GM21390 (cell line): ENCODE data around the gene PITHD1.
"Not testable (repeated sequence)": the region's sequence is repeated elsewhere in the genome, so short reads cannot be mapped to it uniquely, and the experiment has no call there.

Experiments used
- ATAC-seq: cut with Tn5 transposase; IDR thresholded peaks from one replicate; pipeline ENCODE4 v1.9.1; 2021; ENCODE audit not compliant: unreplicated experiment

Gene PITHD1

DNA sequence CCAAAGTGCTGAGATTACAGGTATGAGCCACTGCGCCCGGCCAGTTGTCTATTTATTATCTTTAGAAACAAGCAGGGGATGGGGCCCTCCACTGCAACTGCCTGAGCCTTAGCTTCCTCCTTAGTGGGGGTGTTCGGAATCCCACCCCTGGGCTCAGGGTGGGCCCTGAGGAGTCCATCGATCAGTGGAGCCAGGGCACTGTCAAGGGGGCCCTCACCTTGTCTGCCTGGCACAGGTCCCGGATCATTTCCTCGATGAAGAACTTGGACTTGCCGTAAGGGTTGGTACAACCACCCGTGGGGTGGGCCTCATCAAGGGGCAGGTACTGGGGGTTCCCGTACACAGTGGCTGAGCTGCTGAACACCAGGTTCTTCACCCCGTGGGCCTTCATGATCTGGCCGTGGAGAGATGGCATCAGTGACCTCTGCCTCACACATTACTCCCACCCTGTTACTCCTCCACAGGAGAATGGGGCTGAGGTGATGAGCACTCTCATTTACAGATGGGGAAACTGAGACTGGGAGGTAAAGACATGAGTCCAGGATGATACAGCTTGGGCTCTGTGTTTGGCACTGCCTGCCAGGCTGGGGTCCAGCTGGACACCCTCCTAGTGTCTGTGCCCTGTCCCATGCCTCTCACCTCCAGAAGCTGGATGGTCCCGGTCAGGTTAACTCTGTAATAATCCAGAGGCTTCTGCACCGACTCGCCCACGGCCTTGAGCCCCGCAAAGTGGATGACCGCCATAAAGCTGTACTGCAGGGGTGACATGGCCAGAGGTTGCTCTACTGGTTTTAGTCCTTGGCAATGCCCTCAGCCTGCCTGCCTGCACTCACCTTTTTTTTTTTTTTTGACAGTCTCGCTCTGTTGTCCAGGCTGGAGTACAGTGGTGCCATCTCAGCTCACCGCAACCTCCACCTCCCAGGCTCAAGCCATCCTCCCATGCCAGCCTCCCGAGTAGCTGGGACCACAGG, 19.5 kb downstream of the PITHD1 start:
- no peak for ATAC-seq

DNA sequence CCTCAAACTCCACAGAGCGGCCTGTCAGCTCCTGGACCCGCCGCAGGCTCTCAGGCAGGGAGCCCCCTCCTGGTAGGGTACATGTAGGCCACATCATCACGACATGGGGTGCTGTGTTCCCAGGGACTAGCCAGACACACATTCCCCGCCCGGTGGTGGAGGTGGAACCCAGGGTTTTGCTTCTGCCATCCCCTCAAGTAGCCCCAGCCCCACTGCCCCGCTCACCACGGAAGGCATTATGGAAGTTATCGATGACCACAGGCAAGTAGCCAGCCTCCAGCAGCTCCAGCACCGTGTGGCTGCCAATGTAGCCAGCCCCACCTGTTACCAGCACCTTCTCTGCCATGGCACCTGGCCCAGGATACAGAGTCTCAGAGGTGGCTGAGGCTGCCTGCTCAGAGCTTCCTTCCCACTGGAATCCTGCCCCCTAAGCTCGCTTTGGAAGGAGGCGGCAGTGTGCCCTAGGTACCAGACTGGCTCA, 20.5 kb downstream of the PITHD1 start:
- ATAC-seq, result no peak

DNA sequence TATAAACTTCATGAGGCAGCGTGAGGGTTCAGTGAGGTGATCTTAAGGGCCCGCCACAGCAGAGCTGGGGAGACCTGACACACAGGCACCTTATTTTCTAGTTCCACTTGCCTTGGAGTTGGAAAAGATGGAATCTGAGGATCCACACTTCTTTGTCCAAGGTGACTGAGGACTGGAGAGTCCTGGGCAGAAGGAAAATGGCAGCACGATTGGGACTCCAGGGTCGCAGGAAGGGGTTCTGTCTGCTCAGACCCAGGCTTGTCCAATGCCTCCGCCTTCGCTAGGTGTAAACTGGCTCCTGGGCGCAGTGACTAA, 21.0 kb downstream of the PITHD1 start:
- ATAC-seq, result no peak

DNA sequence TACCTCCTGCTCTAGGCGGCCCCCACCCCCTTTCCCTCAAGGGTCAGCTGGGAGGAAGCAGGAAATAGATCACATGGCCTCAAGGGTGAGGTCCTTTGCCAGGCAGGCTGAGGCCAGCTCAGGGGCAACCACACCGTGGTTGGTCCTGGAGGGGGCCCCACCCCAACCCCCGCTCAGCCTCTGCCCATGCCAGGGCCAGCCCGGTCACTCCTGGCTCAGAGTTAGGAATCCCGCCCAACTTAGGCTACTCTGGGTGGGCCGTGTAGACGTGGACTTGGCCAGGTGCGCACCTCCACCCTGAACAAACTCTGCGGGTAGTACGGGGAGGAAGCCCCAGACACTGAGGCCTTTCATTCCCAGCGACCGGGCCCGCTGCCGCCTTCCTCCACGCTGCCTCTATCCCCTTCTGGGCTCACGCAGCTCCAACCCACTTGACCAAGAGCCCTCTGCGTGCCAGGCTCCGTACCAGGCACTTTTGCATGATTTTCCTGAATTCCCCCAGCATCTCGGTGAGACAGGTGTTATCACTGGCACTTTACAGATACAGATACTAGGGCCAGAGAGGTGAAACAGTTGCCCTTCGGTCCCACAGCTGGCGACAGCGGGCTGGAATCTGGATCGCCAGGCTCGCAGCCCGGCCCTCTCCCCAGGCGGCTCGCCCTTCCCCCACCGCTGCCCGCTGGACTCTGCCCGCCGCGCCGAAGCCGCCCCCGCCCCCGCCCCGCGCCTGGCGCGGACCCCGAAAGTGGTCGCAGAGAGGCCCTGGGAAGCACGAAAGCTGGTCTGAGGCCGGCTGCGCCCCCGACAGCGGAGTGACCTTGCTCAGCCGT, 21.6 kb downstream of the PITHD1 start:
- ATAC-seq, result peak; percentile 2

DNA sequence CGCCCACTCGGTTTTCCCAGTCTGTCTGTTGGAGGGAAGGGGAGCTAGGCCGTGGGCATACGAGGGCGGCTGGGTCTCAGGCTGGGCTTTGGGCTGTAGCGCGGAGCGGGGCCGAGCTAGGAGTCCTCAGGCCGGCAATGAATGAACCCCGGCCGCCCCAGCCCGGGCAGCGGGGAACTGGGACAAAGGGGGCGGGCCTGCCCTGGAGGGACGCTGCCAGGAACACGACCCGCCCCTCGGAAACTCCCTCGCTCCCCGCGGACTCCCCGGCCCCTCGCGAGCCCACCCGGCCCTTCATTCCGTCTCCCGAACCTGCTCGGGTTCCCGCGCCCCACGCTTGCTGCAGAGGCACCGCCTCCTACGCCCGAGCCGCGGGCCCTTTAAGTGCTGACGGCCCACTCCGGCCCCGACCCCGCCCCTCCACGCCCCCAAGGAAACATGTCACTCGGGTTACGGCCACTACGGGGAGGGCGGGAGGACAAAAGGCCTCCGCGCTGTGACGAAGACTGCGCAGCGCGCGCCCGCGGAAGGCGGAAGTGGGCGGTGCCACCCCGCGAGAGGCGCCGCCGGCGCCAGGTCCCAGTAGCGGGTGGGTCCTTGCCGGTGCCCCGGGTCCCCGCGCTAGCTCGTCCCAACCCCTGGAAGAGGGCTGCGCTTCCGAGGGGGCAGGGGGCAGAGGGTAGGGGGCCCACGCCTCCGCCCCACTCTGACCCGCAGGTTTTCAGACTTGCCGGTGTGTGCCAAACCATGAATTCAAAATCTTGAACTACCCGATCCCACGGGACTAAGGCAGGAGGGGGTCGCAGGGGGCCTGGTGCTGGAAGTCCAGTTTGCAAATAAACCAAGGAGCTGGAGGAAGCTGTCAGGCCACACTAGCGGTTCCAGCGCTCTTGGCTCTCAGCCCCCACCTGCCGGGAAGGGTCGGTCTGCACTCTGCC, 22.5 kb downstream of the PITHD1 start, which contains the start of gene GALE:
Gene GALE (minus strand): TSS at position 355 of the 938 bp plus-strand sequence. CDS start 1,747 bp downstream, outside the sequence.
- peak; percentile 81 for ATAC-seq

DNA sequence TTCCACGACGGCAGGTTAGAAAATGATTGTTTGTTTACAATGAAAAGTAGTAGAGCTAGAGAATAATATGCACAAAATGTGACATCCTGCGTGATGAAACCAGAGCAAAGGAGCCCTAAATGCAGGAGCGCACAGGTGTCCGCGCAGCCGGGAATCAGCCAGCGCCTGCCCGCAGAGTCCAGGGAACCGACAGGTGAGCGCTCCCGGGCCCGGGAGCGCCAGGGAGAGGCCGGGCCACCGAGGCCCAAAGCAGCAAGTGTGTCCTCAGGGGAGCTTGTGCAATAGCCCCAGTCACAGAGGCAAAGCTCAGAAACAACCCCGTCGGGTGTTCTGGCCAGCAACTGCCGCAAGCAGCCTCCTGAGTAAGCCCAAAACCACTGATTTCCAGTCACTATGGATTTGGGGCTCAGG, 23.1 kb downstream of the PITHD1 start:
- ATAC-seq, result no peak

DNA sequence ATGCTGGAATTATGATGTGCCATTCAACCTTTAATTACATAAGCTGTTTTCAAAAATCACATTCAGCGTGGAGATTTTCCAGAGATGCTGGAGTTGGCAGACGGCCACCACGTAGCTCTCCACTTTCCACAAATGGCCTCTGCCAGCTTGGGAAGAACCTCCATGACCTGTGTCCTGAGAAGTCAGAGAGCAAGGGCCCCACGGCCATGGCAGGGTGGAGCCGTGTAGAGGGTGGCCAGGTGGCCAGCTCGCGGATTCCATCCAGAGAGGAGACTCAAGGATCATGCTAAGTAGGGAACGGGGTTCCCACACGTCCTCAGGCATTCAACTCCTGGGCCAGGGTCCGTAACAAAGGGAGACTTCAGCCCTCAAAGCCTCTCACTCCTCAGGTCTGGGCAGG, 23.7 kb downstream of the PITHD1 start:
- ATAC-seq, result no peak

DNA sequence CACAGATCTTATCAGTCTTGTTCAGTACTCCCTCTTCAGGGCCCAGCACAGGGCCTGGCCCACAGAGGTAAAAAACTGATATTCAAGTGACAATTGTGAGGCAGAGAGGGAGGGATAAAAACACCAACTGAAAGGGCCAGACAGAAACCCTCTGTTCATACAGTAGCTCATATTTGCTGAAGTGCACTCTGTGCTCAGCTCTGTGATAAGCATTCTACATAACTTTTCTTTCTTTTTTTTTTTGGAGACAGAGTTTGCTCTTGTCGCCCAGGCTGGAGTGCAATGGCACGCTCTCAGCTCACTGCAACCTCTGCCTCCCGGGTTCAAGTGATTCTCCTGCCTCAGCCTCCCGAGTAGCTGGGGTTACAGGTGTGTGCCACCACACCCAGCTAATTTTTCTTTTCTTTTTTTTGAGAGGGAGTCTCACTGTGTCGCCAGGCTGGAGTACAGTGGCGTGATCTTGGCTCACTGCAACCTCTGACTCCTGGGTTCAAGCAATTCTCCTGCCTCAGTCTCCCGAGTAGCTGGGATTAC, 24.7 kb downstream of the PITHD1 start:
- ATAC-seq, result not testable (repeated sequence)

DNA sequence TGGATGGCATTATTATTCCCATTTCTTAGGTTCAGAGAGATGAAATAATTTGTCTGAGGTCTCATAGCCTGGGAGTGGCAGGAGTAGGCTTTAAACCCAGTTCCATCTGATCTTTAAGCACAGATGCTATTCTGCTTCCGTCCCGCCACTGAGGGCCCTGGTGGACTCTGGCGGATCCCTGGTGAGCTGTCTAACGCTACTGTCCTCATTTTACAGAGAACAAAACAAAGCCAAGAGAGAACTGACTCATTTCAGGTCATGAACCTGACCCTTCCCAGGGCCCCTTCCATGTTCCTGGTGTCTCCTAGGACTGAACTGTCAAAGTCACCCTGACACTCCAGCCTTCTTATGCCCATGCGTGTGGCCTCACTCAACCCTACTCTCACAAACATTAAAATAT, 25.5 kb downstream of the PITHD1 start:
- ATAC-seq, result no peak

DNA sequence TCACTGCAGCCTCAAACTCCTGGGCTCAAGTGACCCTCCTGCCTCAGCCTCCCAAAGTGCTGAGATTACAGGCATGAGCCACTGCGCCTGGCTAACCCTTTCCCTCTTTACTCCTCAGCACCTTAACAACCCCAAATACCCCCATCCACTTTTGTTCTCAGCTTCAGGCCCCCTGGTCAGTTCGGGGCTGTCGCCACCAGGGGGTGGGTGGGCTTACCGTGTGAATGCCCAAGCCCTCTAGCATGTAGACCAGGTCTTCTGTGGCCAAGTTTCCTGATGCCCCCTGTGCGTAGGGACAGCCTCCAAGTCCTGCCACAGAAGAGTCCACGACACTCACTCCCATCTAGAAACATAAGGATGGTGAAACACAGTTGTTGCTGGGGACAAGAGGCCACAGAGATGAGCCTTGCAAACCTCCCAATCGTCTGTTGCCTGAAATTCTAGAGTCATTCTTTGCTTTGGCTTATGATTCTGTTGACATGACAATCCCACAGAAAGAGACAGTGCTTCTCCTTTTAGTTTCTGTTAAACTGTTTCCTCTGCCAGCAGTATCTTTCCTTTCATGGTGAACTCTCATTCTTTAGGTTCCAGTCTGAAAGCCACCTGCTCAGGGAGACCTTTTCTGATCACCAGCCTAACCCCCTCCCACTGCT, 26.1 kb downstream of the PITHD1 start:
- no peak for ATAC-seq

DNA sequence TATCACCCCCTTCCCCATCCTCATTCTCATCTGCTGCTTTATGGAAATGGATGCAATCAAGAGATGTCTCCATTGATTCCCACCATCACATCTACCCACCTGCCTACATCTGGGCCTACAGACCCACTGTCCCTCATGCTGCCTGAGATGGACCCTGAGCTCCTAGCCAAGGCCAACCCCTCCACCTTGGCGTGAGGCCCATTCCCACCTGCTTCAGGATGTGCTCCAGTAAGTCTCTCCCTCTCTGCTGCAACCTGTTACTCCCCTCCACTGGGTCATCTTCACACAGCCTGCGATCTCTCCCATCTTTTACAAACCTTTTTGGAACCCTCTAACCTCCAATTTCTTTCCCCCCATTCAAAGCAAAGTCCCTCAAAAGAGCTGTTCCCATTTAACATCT, 26.8 kb downstream of the PITHD1 start:
- no peak for ATAC-seq

DNA sequence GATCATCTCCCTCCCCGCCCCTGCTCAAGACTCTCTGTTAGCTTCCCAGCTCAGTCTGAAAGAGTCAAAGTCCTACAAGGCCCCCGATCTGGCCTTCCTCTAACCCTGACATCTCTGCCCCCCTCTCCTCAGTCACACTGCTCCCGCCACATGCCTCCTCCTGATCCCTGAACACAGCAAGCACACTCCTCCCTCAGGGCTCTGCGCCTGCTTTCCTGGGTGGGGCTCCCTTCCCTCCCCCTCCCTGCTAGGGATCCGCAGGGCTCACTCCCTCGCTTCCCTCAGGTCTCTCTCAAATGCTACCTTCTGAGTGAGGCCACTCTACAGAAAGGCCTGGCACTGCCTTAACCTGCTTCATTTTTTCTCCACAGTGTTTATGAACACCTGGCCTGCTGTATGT, 28.1 kb downstream of the PITHD1 start:
- no peak for ATAC-seq

DNA sequence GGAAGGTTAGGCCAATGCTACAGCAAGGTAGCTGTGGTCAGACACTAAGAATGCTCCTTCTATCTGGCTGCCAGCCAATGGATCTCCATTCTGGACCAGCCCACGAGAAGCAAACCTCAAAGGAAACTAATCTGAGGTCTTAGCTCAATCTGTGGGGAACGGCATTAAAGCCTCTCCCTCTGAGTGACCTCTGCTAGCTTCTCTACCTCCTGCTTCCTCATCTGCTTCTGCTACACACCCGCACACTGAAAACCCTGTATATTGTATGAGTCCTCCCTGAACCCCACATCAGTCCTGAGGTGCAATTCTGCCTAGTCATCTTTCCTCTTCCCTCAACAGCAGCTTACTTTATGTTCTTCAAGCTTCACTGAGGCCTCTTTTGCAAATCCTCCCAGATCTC, 29.2 kb downstream of the PITHD1 start:
- ATAC-seq, result no peak

DNA sequence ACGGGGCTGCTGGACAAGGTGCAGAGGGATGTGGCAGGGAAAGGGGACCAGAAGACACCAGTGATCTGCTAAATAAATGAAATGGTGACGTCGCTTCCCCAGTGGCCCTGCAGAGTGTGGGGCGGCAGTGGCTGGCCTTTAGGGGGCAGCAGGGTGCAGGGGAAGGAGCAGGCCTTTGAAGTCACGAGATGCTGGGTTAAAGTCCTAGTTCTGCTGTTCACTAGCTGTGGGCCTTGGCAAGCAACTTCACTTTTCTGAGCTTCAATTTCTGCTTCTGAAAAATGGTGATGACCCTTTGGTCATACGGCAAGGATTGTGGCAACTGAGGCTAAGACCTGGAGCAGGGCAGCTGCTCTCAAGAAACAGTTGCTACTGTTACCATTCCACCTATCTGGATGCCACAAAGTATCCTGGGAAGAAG, 31.5 kb downstream of the PITHD1 start:
- no peak for ATAC-seq

DNA sequence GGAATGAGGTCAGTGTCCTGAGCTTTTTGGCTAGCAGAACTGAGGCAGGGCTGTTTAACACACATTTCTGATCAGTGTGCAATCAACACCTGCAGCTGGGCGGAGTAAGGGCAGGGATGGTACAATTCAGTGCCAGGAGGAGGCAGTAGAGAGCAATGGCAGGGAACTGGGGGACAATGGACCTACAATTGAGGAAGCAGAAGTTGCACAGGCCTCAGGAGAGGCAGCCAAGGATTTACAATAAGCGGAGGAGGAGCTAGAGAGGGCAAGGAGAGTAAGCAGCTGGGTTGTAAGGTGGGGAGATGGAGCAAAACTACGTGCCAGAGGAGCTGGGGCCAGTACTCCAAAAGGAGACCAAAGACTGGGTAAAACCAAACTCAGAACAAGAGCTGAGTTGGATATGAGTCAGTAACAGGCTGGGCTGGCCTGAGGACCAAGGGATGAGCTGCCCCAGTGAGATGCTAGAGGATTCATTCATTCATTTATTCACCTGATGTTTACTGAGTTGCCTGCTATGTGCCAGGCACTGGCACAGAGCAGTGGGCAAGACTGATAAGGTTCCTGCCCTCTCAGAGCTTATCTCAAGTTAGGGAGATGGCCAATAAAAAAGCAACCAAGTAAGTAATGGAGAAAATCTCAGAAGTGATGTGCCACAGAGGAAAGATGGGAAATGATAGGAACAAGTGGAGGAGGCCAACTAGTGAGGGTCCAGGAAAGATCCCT, 32.8 kb downstream of the PITHD1 start:
- peak; percentile 55 for ATAC-seq

DNA sequence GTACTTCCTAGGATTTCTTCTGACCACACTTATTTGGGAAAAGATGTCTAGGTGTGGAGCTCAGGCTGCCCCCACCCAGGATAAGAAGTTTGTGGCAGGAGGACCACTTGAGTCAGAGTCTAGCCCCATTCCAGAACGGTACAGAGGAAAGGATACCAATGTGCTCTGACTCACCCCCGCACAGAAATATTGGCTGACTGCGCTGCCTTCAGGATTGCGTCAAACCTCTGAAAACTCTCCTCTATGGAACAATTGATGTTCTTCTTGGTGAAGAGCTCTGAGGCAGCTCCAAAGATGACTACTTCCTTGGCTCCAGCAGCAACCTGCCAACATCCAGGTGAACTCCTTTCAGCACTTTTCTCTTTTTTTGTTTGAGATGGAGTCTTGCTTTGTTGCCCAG, 35.8 kb downstream of the PITHD1 start:
- no peak for ATAC-seq

DNA sequence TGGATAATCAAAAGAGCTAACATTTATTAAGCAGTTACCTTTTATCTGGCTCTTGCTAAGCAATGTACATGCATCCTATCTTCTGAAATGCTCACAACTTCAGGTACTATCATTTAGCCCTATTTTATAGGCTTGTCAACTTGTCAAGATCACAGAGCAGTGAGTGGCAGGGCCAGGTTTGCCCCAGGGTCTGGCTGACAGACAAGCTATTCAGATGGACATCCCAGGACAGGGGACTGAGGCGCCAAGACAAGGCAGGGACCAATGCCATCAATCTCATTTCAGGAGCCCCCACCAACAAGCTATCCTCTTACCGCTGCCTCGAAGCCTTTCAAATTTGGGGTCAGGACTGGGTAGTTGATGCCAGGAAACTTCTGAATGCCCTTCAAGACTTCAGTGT, 38.1 kb downstream of the PITHD1 start:
- ATAC-seq, result no peak

DNA sequence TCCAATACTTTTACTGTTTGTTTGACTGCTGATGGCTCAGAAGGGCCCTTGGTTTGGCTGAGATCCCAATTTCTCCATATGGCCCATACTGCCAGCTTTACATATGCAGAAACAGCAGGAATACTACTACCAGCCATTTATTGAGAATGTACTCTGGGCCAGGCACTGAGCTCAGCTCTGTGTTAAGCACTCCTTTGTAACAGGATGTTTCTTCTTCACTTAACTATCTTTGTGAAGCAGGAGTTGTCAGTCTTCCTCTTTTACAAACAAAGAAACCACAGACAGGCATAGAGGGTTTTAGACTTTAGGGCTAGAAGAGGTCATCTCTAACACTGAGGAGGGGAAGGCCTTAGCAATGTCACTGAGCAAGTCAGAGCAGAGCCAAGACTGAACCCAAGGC, 38.7 kb downstream of the PITHD1 start:
- no peak for ATAC-seq

DNA sequence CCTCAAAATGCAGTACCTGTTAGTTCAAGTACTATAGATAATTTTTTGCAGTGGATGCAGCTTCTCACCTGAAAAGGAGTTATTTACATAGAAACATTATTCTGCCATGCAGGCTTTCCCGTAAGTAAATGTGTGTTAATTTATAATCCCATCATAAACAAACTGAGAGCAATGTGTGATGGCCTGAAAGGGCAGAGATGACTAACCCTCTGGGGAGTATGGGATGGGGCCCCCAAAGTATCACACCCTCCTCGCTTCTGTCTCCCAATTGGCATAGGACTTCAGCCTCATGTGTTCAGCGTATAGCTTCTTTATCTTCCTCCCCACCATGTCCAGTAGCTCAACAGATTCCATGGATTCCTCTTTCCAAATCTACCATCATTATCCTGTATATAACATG, 39.4 kb downstream of the PITHD1 start:
- no peak for ATAC-seq
